ENCODE measurements around the gene SLC2A9. TPM values are rescaled to one million over a fixed set of nuclear protein-coding genes. Genes with fewer than 3 reads are reported as not detected.

SLC2A9 gene
- total RNA-seq, 4 donors from 2014 or later, result 8.0 to 18.7 (median 11.5) TPM

DNA sequence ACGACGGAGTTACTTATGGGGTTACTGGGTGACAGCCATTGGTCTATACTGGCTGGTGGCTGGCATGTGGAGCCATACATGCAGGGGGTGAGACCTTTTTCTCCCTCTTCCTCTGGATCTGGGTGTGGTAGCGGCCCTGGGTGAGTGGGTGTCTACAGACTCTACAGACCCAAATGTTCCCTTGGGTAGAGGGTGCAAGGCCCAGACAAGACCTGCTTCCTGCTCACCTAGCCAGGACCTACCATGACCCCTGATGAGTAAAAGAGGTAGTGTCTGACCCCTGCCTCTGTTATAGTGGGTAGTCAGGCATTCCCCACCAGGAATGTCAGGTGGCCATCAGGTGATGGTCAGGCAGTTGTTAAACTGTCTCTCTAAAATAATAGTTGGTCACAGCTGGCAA, 66.8 kb downstream of the SLC2A9 start:
- TF ChIP-seq, protein P1, sequence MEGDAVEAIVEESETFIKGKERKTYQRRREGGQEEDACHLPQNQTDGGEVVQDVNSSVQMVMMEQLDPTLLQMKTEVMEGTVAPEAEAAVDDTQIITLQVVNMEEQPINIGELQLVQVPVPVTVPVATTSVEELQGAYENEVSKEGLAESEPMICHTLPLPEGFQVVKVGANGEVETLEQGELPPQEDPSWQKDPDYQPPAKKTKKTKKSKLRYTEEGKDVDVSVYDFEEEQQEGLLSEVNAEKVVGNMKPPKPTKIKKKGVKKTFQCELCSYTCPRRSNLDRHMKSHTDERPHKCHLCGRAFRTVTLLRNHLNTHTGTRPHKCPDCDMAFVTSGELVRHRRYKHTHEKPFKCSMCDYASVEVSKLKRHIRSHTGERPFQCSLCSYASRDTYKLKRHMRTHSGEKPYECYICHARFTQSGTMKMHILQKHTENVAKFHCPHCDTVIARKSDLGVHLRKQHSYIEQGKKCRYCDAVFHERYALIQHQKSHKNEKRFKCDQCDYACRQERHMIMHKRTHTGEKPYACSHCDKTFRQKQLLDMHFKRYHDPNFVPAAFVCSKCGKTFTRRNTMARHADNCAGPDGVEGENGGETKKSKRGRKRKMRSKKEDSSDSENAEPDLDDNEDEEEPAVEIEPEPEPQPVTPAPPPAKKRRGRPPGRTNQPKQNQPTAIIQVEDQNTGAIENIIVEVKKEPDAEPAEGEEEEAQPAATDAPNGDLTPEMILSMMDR (IDR thresholded peaks at IDR 0.05), result no peak
- TF ChIP-seq POLR2A (IDR thresholded peaks at IDR 0.05), result no peak
- intact Hi-C loops (cut with DNase I), result no loop called here
- H3K4me1 ChIP-seq, result no peaks in the 10 kb centered on the region
- H3K27me3 ChIP-seq, result no peaks in the 10 kb centered on the region
- WGBS, 2 donors, result 93% methylated on average over 2 of the region's 3 CpGs; no CpG with 5 or more reads in 1 of the 2 donors
- no peak overlapping the region for H3K4me3 ChIP-seq
- no peak for DNase-seq
- H3K36me3 ChIP-seq, result no peaks in the 10 kb centered on the region
- H3K27ac ChIP-seq, result no peak overlapping the region
- H3K9me3 ChIP-seq, result no peaks in the 10 kb centered on the region

DNA sequence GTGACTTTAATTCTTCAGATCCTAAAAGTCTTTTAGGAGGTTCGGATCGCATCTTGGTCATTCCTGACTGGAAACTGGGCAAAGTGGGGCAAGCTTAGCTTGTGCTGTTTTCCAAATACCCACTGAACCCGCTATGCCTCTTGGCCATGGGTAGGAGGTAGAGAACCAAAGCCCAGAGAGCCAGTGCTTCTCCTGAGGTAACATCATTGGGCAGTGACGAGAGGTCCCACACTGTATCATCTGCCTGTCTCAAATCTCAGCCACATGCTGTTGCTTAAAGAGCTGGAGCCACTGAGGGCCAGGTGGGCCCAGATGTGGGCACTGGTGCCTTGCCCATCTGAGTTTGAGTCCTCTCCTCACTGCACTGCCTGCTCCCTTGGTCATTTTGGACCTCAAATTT, 68.2 kb downstream of the SLC2A9 start:
- Histone ChIP-seq H3K27ac (no peak overlapping the region), H3K4me1 (no peaks in the 10 kb centered on the region), H3K9me3 (no peaks in the 10 kb centered on the region), H3K27me3 (no peaks in the 10 kb centered on the region), H3K4me3 (no peak overlapping the region), H3K36me3 (no peaks in the 10 kb centered on the region)
- intact Hi-C loops (cut with DNase I), result no loop called here
- no peak for TF ChIP-seq POLR2A (IDR thresholded peaks at IDR 0.05)
- TF ChIP-seq, protein P1 (IDR thresholded peaks at IDR 0.05), result no peak
- WGBS, 2 donors, result 87 to 100% methylated on average over 3 to 4 of the region's 4 CpGs
- DNase-seq, result no peak

DNA sequence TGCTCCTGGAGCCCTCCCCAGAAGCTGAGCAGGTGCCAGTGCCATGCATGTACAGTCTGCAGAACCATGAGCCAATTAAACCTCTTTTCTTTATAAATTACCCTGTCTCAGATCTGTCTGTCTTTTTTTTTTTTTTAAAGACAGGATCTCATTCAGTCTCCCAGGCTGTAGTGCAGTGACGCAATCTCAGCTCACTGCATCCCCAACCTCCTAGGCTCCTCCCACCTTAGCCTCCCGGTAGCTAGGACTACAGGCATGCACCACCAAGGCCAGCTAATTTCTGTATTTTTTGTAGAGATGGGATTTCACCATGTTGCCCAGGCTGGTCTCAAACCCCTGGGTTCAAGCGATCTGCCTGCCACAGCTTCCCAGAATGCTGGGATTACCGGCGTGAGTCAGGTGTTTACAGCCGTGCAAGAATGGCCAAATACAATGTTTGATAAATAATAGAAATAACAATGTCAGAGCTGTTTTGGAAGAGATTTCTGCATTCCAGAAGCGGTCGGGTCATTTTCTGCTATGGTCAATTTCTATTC, 68.8 kb downstream of the SLC2A9 start:
- WGBS, 2 donors, result 68 to 73% methylated on average over 8 of the region's 8 CpGs
- H3K9me3 ChIP-seq, result no peaks in the 10 kb centered on the region
- TF ChIP-seq POLR2A (IDR thresholded peaks at IDR 0.05), result no peak
- TF ChIP-seq, protein P1 (IDR thresholded peaks at IDR 0.05), result no peak
- intact Hi-C loops (cut with DNase I), result no loop called here
- H3K4me3 ChIP-seq, result no peak overlapping the region
- DNase-seq, result no peak
- H3K27me3 ChIP-seq, result no peaks in the 10 kb centered on the region
- no peaks in the 10 kb centered on the region for H3K36me3 ChIP-seq
- no peaks in the 10 kb centered on the region for H3K4me1 ChIP-seq
- H3K27ac ChIP-seq, result no peak overlapping the region

DNA sequence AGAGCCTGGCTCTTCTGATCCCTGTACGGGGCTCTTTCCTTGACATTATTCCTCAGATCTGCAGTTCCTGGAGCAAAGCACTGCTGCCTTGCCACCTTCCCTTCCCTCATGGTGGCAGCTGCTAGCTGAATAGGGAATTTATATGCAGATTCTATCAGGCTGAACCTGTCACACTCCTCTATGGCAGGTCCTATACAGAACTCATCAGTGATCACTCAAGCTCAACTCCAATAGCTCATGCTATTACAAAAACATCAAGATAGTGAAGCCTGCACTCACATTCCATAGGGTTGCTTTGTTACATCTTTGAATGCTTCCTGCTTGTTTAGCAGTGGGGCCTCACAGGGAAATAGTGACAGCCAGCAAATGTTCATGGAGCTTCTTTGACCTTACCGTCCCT, 71.7 kb downstream of the SLC2A9 start:
- TF ChIP-seq, protein P1 (IDR thresholded peaks at IDR 0.05), result no peak
- no peak for TF ChIP-seq POLR2A (IDR thresholded peaks at IDR 0.05)
- H3K4me1 ChIP-seq, result no peaks in the 10 kb centered on the region
- no peak overlapping the region for H3K27ac ChIP-seq
- peaks cover 0 to 6% (median 0%) of the 10 kb centered on the region in 3 donors for H3K36me3 ChIP-seq
- intact Hi-C loops (cut with DNase I), result no loop called here
- no peak overlapping the region for H3K4me3 ChIP-seq
- no peaks in the 10 kb centered on the region for H3K27me3 ChIP-seq
- DNase-seq, result no peak
- 94 to 100% methylated on average over 2 of the region's 2 CpGs for WGBS, 2 donors
- no peaks in the 10 kb centered on the region for H3K9me3 ChIP-seq

DNA sequence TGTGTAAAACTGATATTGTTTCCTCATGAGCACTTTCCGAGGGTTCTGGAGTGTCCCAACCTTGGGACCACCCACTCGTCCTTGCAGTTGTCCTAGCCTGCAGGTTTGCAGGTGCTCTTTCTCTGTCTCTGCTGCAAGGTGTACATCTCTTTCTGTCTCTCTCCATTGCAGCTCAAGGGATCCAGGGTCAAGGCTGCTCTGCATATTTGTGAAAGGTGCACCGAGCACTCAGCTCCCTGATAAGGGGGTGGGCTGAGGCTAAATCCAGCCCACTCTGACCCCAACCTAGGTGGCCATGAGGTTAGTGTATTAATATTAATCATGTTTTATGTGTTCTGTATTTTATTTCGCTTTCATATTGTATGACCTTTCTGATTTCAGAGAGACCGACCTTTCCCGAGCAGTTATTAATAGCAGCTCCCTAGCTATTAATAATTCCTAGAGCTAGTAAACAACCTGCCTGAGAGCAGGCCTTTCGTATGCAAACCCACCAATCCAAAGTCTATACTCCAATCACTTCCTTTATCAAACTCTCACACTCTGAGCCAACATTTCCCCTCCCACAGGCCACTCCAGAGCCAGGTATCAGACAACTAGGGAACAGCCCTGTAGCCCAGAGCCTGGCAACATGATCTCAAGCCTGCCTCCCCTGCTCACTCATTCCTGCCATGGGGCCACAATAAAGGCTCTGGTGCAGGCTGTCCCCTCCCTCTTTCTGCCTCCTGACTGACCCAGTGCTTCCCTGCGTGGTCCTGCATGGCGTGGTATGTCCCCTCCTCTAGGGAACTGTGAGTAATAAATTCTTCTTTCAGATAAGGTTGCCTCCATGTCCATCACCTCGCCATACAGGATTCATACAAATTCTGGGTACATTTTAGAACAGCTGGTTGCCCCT, 73.9 kb downstream of the SLC2A9 start:
- DNase-seq, result no peak
- Histone ChIP-seq H3K9me3 (no peaks in the 10 kb centered on the region), H3K4me3 (no peak overlapping the region), H3K27me3 (no peaks in the 10 kb centered on the region), H3K4me1 (no peaks in the 10 kb centered on the region), H3K36me3 (peaks cover 0 to 6% (median 0%) of the 10 kb centered on the region in 3 donors), H3K27ac (no peak overlapping the region)
- 87 to 88% methylated on average over 8 to 9 of the region's 10 CpGs for WGBS, 2 donors
- TF ChIP-seq, protein P1 (IDR thresholded peaks at IDR 0.05), result no peak
- no peak for TF ChIP-seq POLR2A (IDR thresholded peaks at IDR 0.05)
- intact Hi-C loops (cut with DNase I), result no loop called here
